Measurements from ENCODE around the gene FILIP1.

DNA sequence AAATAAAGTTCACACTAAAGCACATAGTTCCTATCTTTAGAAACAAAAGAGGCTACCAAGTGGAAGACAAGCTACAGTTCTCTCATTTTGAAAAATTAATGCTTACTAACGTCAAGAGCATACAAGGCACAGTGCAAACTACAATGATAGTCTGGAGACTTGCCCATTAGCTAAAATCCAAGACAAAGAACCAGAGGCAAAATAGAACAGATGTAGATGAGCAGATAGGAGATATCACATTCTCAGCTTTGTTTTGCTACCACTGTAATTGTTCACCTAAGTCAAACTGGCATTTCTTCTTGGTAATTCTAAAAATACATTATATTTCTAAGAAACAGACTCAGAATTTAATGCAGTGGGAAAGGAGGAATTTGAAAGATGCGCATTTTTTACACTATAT, 214.2 kb downstream of the FILIP1 start:
- TF ChIP-seq, protein P1, sequence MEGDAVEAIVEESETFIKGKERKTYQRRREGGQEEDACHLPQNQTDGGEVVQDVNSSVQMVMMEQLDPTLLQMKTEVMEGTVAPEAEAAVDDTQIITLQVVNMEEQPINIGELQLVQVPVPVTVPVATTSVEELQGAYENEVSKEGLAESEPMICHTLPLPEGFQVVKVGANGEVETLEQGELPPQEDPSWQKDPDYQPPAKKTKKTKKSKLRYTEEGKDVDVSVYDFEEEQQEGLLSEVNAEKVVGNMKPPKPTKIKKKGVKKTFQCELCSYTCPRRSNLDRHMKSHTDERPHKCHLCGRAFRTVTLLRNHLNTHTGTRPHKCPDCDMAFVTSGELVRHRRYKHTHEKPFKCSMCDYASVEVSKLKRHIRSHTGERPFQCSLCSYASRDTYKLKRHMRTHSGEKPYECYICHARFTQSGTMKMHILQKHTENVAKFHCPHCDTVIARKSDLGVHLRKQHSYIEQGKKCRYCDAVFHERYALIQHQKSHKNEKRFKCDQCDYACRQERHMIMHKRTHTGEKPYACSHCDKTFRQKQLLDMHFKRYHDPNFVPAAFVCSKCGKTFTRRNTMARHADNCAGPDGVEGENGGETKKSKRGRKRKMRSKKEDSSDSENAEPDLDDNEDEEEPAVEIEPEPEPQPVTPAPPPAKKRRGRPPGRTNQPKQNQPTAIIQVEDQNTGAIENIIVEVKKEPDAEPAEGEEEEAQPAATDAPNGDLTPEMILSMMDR (conservative IDR thresholded peaks at IDR 0.05; ENCODE audit: low read length): no peak
- TF ChIP-seq EZH2phosphoT487 (IDR thresholded peaks at IDR 0.05; ENCODE audit: borderline replicate concordance): no peak

Measured in Loucy (cell line).